ENCODE results near the gene LDOC1.

- TF ChIP-seq CTCF (IDR thresholded peaks at IDR 0.05) (no peak), POLR2AphosphoS5 (IDR thresholded peaks at IDR 0.05) (no peak), EP300 (IDR thresholded peaks at IDR 0.05; ENCODE audit: low read depth) (no peak)
Measured at GRCh38 chrX:141133272-141133671, 43.7 kb downstream of the LDOC1 start.

Data from transverse colon (tissue), 4 donors.